HCT116 (cell line): ENCODE measurements around the gene RALB. TPM values are rescaled to one million over a fixed set of nuclear protein-coding genes. Genes with fewer than 3 reads are reported as not detected.

Experiments used
- ATAC-seq: fragments of 200-7000 bp; cut with Tn5 transposase; 2 replicates; pipeline ENCODE4 v1.9.1; 2020; ENCODE audit warnings: mild to moderate bottlenecking, moderate library complexity
- BruUV-seq: library from RNA; stranded (reverse); fragments of 400-500 nt; replicated peaks from 2 replicates; lab custom pipeline; 2021; lab: Mats Ljungman, UMichigan
- CTCF ChIA-PET: fragments of 300-600 bp; sonication (Branson Sonifier 250); formaldehyde crosslinking; loops from one replicate; lab custom pipeline; 2021; ENCODE audit warnings: antibody characterized with exemption; lab: Charles Lee
- POLR2A ChIA-PET: fragments of 300-600, 350-600 bp; sonication (Branson Sonifier 250); formaldehyde crosslinking; loops from one replicate; lab custom pipeline; 2021; ENCODE audit warnings: antibody characterized with exemption; lab: Charles Lee
- RAD21 ChIA-PET, 2 experiments: fragments of 300-600 bp; sonication (Branson Sonifier 250); formaldehyde crosslinking; loops; one replicate each; lab custom pipeline; 2023; ENCODE audit warnings: low total read pairs in 2 of 2; ENCODE audit not compliant: uncharacterized antibody in 2 of 2, unreplicated experiment in 2 of 2, low non-redundant PET in 1 of 2; lab: Charles Lee
- DNase-seq: peaks from one replicate; pipeline ENCODE4 v3.0.0-alpha.2; 2010; ENCODE audit warnings: low read depth, low spot score
- H2AFZ ChIP-seq: fragments of 200-600 bp; shearing (Covaris generic), sonication (generic); 2 replicates; pipeline ENCODE4 v1.6.1; 2017; ENCODE audit warnings: low read depth, mixed run types, mixed read lengths, antibody characterized with exemption, low read length; ENCODE audit not compliant: poor library complexity, severe bottlenecking
- H3K27ac ChIP-seq: 2 replicates; pipeline ENCODE4 v1.5.1; 2012; ENCODE audit warnings: low read depth, low read length
- H3K27me3 ChIP-seq: fragments of 200-600 bp; sonication (generic); 2 replicates; pipeline ENCODE4 v1.6.1; 2016; ENCODE audit warnings: mixed run types, low read length, mixed read lengths; ENCODE audit not compliant: insufficient read depth
- H3K36me3 ChIP-seq, 2 experiments: fragments of 200-500 bp in 1 of 2; fragments of 200-600 bp in 1 of 2; sonication (Bioruptor generic) in 1 of 2; sonication (generic) in 1 of 2; 2 replicates each; pipeline versions ENCODE4 v1.5.1 to v1.6.1; 2014 to 2016; ENCODE audit warnings: low read length in 2 of 2, inconsistent platforms in 1 of 2, mixed read lengths in 1 of 2, mixed run types in 1 of 2; ENCODE audit not compliant: insufficient read depth in 2 of 2, control insufficient read depth in 1 of 2
- H3K4me1 ChIP-seq, 2 experiments: fragments of 200-600 bp in 1 of 2; sonication (generic) in 1 of 2; 2 replicates each; pipeline versions ENCODE4 v1.5.1 to v1.6.1; 2012 to 2017; ENCODE audit warnings: low read length in 2 of 2, inconsistent platforms in 1 of 2, mild to moderate bottlenecking in 1 of 2, mixed read lengths in 1 of 2, mixed run types in 1 of 2, moderate library complexity in 1 of 2; ENCODE audit not compliant: insufficient read depth in 2 of 2, control insufficient read depth in 1 of 2
- H3K4me2 ChIP-seq: fragments of 200-600 bp; sonication (generic); 2 replicates; pipeline ENCODE4 v1.6.1; 2017; ENCODE audit warnings: mixed run types, low read length, mixed read lengths
- H3K4me3 ChIP-seq, 2 experiments: fragments of 200-600 bp in 1 of 2; sonication (generic) in 1 of 2; replicated peaks in 1 of 2; 2 replicates each; pipeline ENCODE4 v1.5.1; 2011 to 2016; ENCODE audit warnings: low read length in 2 of 2, control low read depth in 1 of 2, low read depth in 1 of 2, mild to moderate bottlenecking in 1 of 2, mixed read lengths in 1 of 2, mixed run types in 1 of 2
- H3K79me2 ChIP-seq: fragments of 200-600 bp; sonication (generic); 2 replicates; pipeline ENCODE4 v1.6.1; 2017; ENCODE audit warnings: mild to moderate bottlenecking, mixed run types, low read length, moderate library complexity, mixed read lengths; ENCODE audit not compliant: insufficient read depth
- H3K9ac ChIP-seq: fragments of 200-600 bp; sonication (generic); 2 replicates; pipeline ENCODE4 v1.6.1; 2016; ENCODE audit warnings: low read length, mixed read lengths
- H3K9me2 ChIP-seq: fragments of 200-600 bp; sonication (generic), shearing (Covaris generic); 2 replicates; pipeline ENCODE4 v1.6.1; 2017; ENCODE audit warnings: mixed run types, mild to moderate bottlenecking, moderate library complexity; ENCODE audit not compliant: insufficient read depth
- H3K9me3 ChIP-seq, 2 experiments: fragments of 200-500 bp in 1 of 2; fragments of 200-600 bp in 1 of 2; sonication (Bioruptor generic) in 1 of 2; sonication (generic) in 1 of 2; 2 replicates each; pipeline ENCODE4 v1.6.1; 2014 to 2017; ENCODE audit warnings: low read length in 2 of 2, mixed read lengths in 2 of 2, inconsistent platforms in 1 of 2, low read depth in 1 of 2, mild to moderate bottlenecking in 1 of 2, mixed run types in 1 of 2, moderate library complexity in 1 of 2; ENCODE audit not compliant: control insufficient read depth in 1 of 2, insufficient read depth in 1 of 2
- H4K20me1 ChIP-seq: fragments of 200-600 bp; sonication (generic), shearing (Covaris generic); 2 replicates; pipeline ENCODE4 v1.6.1; 2017; ENCODE audit warnings: mixed run types, mild to moderate bottlenecking, moderate library complexity; ENCODE audit not compliant: insufficient read depth
- CBX3 ChIP-seq: IDR thresholded peaks from 2 replicates; pipeline ENCODE4 v1.6.1; 2012; ENCODE audit warnings: low read depth
- CEBPB ChIP-seq: IDR thresholded peaks from 2 replicates; pipeline ENCODE4 v1.6.1; 2012; ENCODE audit warnings: low read depth
- EGR1 ChIP-seq: IDR thresholded peaks from 2 replicates; pipeline ENCODE4 v1.6.1; 2012; ENCODE audit warnings: low read depth
- ELF1 ChIP-seq: IDR thresholded peaks from 2 replicates; pipeline ENCODE4 v1.6.1; 2012; ENCODE audit warnings: low read depth, borderline replicate concordance
- FOSL1 ChIP-seq: IDR thresholded peaks from 2 replicates; pipeline ENCODE4 v1.6.1; 2012; ENCODE audit warnings: low read depth
- JUND ChIP-seq: IDR thresholded peaks from 2 replicates; pipeline ENCODE4 v1.6.1; 2012
- POLR2A ChIP-seq: IDR thresholded peaks from 2 replicates; pipeline ENCODE4 v1.7.0; 2011; ENCODE audit warnings: borderline replicate concordance; ENCODE audit not compliant: insufficient read depth, insufficient read length; ENCODE audit errors: extremely low read depth
- POLR2AphosphoS5 ChIP-seq: IDR thresholded peaks from 2 replicates; pipeline ENCODE4 v1.6.1; 2011; ENCODE audit warnings: mild to moderate bottlenecking, low read depth, low read length, moderate library complexity
- RAD21 ChIP-seq: IDR thresholded peaks from 2 replicates; pipeline ENCODE4 v1.6.1; 2012; ENCODE audit warnings: low read depth, mild to moderate bottlenecking
- SIN3A ChIP-seq: IDR thresholded peaks from 2 replicates; pipeline ENCODE4 v1.6.1; 2012; ENCODE audit warnings: low read depth
- SP1 ChIP-seq: IDR thresholded peaks from 2 replicates; pipeline ENCODE4 v1.6.1; 2012; ENCODE audit warnings: low read depth
- SRF ChIP-seq: IDR thresholded peaks from 2 replicates; pipeline ENCODE4 v1.6.1; 2012; ENCODE audit warnings: low read depth
- TCF7L2 ChIP-seq: IDR thresholded peaks from 2 replicates; pipeline ENCODE4 v1.7.0; 2011; ENCODE audit warnings: borderline replicate concordance, inconsistent platforms; ENCODE audit not compliant: insufficient read depth, insufficient read length; ENCODE audit errors: extremely low read depth
- YY1 ChIP-seq: IDR thresholded peaks from 2 replicates; pipeline ENCODE4 v1.6.1; 2011; ENCODE audit warnings: low read length, low read depth, moderate library complexity, mild to moderate bottlenecking; ENCODE audit not compliant: insufficient replicate concordance; ENCODE audit errors: extremely low read depth
- ZNF274 ChIP-seq: fragments of 200-500 bp; sonication (Bioruptor generic); IDR thresholded peaks from 2 replicates; pipeline ENCODE4 v1.6.1; 2014; ENCODE audit warnings: mild to moderate bottlenecking, low read depth, low read length, inconsistent platforms
- intact Hi-C: fragments of 100-400 bp; cut with micrococcal nuclease; formaldehyde crosslinking; loops from 2 replicates; pipeline ENCODE4 v1.10.0; 2022
- total RNA-seq: library from RNA; stranded (reverse); gene quantifications from one replicate; pipeline ENCODE4 v1.2.1, GENCODE V29; 2021; ENCODE audit not compliant: unreplicated experiment
- TF ChIP-seq, protein P1 (sequence below): IDR thresholded peaks from 2 replicates; pipeline ENCODE4 v1.6.1; 2011; ENCODE audit warnings: mild to moderate bottlenecking, low read length, moderate library complexity; ENCODE audit not compliant: insufficient replicate concordance; ENCODE audit errors: extremely low read depth
- TF ChIP-seq, protein P2 (sequence below), 3 experiments: fragments of 200-600 bp in 1 of 3; sonication (generic) in 1 of 3; IDR thresholded peaks in 2 of 3; conservative IDR thresholded peaks in 1 of 3; 2 replicates each; pipeline ENCODE4 v1.5.1; 2012 to 2017; ENCODE audit warnings: low read depth in 2 of 3, low read length in 2 of 3, antibody characterized with exemption in 1 of 3, borderline replicate concordance in 1 of 3, control low read depth in 1 of 3, mild to moderate bottlenecking in 1 of 3, mixed read lengths in 1 of 3, mixed run types in 1 of 3, moderate library complexity in 1 of 3; ENCODE audit not compliant: insufficient read depth in 1 of 3

Gene RALB
- total RNA-seq, 1 experiment from 2014 or later = 42.8 TPM

GRCh38 chr2:120326066-120326465 lies 73.4 kb downstream of the RALB start:
- H3K9me3 ChIP-seq = no peaks in the 10 kb centered on the region
- H2AFZ ChIP-seq = no peak overlapping the region
- no peak overlapping the region for H3K27ac ChIP-seq
- H4K20me1 ChIP-seq = no peaks in the 10 kb centered on the region
- no peak for DNase-seq
- no peak overlapping the region for H3K4me2 ChIP-seq
- RAD21 ChIA-PET = no interaction called here
- TF ChIP-seq ELF1 (no peak), SIN3A (no peak), CEBPB (no peak), ZNF274 (no peak), FOSL1 (no peak), CBX3 (no peak), TCF7L2 (no peak), SP1 (no peak), JUND (no peak), POLR2A (no peak), YY1 (no peak), POLR2AphosphoS5 (no peak), EGR1 (no peak), RAD21 (no peak), SRF (no peak)
- TF ChIP-seq, protein P1, sequence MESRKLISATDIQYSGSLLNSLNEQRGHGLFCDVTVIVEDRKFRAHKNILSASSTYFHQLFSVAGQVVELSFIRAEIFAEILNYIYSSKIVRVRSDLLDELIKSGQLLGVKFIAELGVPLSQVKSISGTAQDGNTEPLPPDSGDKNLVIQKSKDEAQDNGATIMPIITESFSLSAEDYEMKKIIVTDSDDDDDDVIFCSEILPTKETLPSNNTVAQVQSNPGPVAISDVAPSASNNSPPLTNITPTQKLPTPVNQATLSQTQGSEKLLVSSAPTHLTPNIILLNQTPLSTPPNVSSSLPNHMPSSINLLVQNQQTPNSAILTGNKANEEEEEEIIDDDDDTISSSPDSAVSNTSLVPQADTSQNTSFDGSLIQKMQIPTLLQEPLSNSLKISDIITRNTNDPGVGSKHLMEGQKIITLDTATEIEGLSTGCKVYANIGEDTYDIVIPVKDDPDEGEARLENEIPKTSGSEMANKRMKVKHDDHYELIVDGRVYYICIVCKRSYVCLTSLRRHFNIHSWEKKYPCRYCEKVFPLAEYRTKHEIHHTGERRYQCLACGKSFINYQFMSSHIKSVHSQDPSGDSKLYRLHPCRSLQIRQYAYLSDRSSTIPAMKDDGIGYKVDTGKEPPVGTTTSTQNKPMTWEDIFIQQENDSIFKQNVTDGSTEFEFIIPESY = no peak
- TF ChIP-seq, protein P2, sequence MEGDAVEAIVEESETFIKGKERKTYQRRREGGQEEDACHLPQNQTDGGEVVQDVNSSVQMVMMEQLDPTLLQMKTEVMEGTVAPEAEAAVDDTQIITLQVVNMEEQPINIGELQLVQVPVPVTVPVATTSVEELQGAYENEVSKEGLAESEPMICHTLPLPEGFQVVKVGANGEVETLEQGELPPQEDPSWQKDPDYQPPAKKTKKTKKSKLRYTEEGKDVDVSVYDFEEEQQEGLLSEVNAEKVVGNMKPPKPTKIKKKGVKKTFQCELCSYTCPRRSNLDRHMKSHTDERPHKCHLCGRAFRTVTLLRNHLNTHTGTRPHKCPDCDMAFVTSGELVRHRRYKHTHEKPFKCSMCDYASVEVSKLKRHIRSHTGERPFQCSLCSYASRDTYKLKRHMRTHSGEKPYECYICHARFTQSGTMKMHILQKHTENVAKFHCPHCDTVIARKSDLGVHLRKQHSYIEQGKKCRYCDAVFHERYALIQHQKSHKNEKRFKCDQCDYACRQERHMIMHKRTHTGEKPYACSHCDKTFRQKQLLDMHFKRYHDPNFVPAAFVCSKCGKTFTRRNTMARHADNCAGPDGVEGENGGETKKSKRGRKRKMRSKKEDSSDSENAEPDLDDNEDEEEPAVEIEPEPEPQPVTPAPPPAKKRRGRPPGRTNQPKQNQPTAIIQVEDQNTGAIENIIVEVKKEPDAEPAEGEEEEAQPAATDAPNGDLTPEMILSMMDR (IDR thresholded peaks at IDR 0.05 in 2 of 3, conservative IDR thresholded peaks at IDR 0.05 in 1 of 3; ENCODE audit: borderline replicate concordance in 1 of 3, insufficient read depth in 1 of 3, low read depth in 2 of 3, low read length in 2 of 3) = no peak
- TF ChIP-seq, all 23 proteins: peak for 0
- H3K36me3 ChIP-seq = no peaks in the 10 kb centered on the region
- ATAC-seq = no peak
- CTCF ChIA-PET = no interaction called here
- no peaks in the 10 kb centered on the region for H3K4me1 ChIP-seq
- intact Hi-C loops = no loop called here
- no peak overlapping the region for H3K9ac ChIP-seq
- H3K9me2 ChIP-seq = no peaks in the 10 kb centered on the region
- no peaks in the 10 kb centered on the region for H3K79me2 ChIP-seq
- H3K4me3 ChIP-seq = no peak overlapping the region
- H3K27me3 ChIP-seq = 0 out of 2 replicates have a peak, but pooled peaks cover 3% of the 10 kb centered on the region
- POLR2A ChIA-PET = no interaction called here
- no TSS peak for BruUV-seq
